ENCODE measurements around the gene ACSL1. TPM values are rescaled to one million over a fixed set of nuclear protein-coding genes. Genes with fewer than 3 reads are reported as not detected.
A peak's percentile ranks its signal among the peaks of the same experiment; 100 is the strongest.

The ACSL1 gene
- total RNA-seq, 1 donor from 2014 or later: 5.1 TPM

GRCh38 chr4:184766446-184766845 is 59.3 kb downstream of the ACSL1 start:
- H3F3A ChIP-seq (ENCODE audit: low read depth): no peaks in the 10 kb centered on the region
- no peak for DNase-seq (ENCODE audit: low spot score)
- H3K36me3 Mint-ChIP-seq: peaks cover 3% of the 10 kb centered on the region
- no peak overlapping the region for H3K4me2 ChIP-seq
- no peaks in the 10 kb centered on the region for H3K9me3 Mint-ChIP-seq
- no peak overlapping the region for H3K9ac ChIP-seq
- no peaks in the 10 kb centered on the region for H3K9me3 ChIP-seq (ENCODE audit: low read depth)
- no peaks in the 10 kb centered on the region for H3K36me3 ChIP-seq
- no peaks in the 10 kb centered on the region for H3K79me2 ChIP-seq (ENCODE audit: low read depth)
- H3K4me3 Mint-ChIP-seq: no peak overlapping the region
- peaks cover 5% of the 10 kb centered on the region for H3K27me3 Mint-ChIP-seq (ENCODE audit: insufficient read depth, low read depth)
- no peak overlapping the region for H2AFZ ChIP-seq (replicated peaks)
- no peaks in the 10 kb centered on the region for H3K4me1 ChIP-seq
- H4K20me1 ChIP-seq (ENCODE audit: low read depth): no peaks in the 10 kb centered on the region
- H3K4me3 ChIP-seq: no peak overlapping the region
- H3K27ac ChIP-seq: no peak overlapping the region
- H3K27me3 ChIP-seq: no peaks in the 10 kb centered on the region
- H3K4me1 Mint-ChIP-seq: peaks cover 13% of the 10 kb centered on the region
- no peak for TF ChIP-seq CTCF (IDR thresholded peaks at IDR 0.05)
- TF ChIP-seq EZH2phosphoT487 (IDR thresholded peaks at IDR 0.05): no peak
- H3K27ac Mint-ChIP-seq: no peak overlapping the region

- Histone ChIP-seq H2AFZ (replicated peaks) (no peak overlapping the region), H3K27ac (no peak overlapping the region), H3K4me1 (no peaks in the 10 kb centered on the region), H3F3A (ENCODE audit: low read depth) (no peaks in the 10 kb centered on the region), H3K9me3 (ENCODE audit: low read depth) (no peaks in the 10 kb centered on the region), H3K4me2 (no peak overlapping the region), H3K4me3 (no peak overlapping the region), H3K9ac (no peak overlapping the region), H3K27me3 (no peaks in the 10 kb centered on the region), H3K36me3 (no peaks in the 10 kb centered on the region), H3K79me2 (ENCODE audit: low read depth) (no peaks in the 10 kb centered on the region), H4K20me1 (ENCODE audit: low read depth) (no peaks in the 10 kb centered on the region)
- peaks cover 9% of the 10 kb centered on the region for H3K4me1 Mint-ChIP-seq
- H3K4me3 Mint-ChIP-seq: no peak overlapping the region
- H3K36me3 Mint-ChIP-seq: peaks cover 3% of the 10 kb centered on the region
- TF ChIP-seq EZH2phosphoT487 (IDR thresholded peaks at IDR 0.05) (no peak), CTCF (IDR thresholded peaks at IDR 0.05) (peak; percentile 39)
- H3K27ac Mint-ChIP-seq: no peak overlapping the region
- H3K9me3 Mint-ChIP-seq: no peaks in the 10 kb centered on the region
- peaks cover 5% of the 10 kb centered on the region for H3K27me3 Mint-ChIP-seq (ENCODE audit: insufficient read depth, low read depth)
- peak; percentile 25 for DNase-seq (ENCODE audit: low spot score)
These were observed 60.1 kb downstream of the ACSL1 start for GRCh38 chr4:184765473-184766340.

- Histone ChIP-seq H3K4me1 (no peaks in the 10 kb centered on the region), H3K9me3 (ENCODE audit: low read depth) (no peaks in the 10 kb centered on the region), H3K27me3 (no peaks in the 10 kb centered on the region), H3K27ac (no peak overlapping the region), H2AFZ (replicated peaks) (no peak overlapping the region), H3K4me3 (no peak overlapping the region), H3K36me3 (no peaks in the 10 kb centered on the region), H3K79me2 (ENCODE audit: low read depth) (no peaks in the 10 kb centered on the region), H4K20me1 (ENCODE audit: low read depth) (no peaks in the 10 kb centered on the region), H3K4me2 (no peak overlapping the region), H3K9ac (no peak overlapping the region), H3F3A (ENCODE audit: low read depth) (no peaks in the 10 kb centered on the region)
- peaks cover 2% of the 10 kb centered on the region for H3K4me1 Mint-ChIP-seq
- H3K4me3 Mint-ChIP-seq: no peak overlapping the region
- TF ChIP-seq EZH2 (IDR thresholded peaks at IDR 0.05): no peak
- no peak for TF ChIP-seq CTCF (IDR thresholded peaks at IDR 0.05)
- no peak for TF ChIP-seq EZH2phosphoT487 (IDR thresholded peaks at IDR 0.05)
- DNase-seq (ENCODE audit: low spot score): no peak
- peaks cover 3% of the 10 kb centered on the region for H3K36me3 Mint-ChIP-seq
- H3K9me3 Mint-ChIP-seq: no peaks in the 10 kb centered on the region
- H3K27me3 Mint-ChIP-seq (ENCODE audit: insufficient read depth, low read depth): peaks cover 2% of the 10 kb centered on the region
- H3K27ac Mint-ChIP-seq: no peak overlapping the region
These were observed 61.2 kb downstream of the ACSL1 start for GRCh38 chr4:184764601-184765000.
